NCI-H2081 (cell line): ENCODE results near the gene FPGS.
"Not testable (repeated sequence)": the region's sequence is repeated elsewhere in the genome, so short reads cannot be mapped to it uniquely, and the experiment has no call there.

Source experiments
- DNase-seq, 2 experiments: peaks; one replicate each; lab custom pipeline; 2025; lab: John Stamatoyannopoulos, UW

FPGS gene

GRCh38 chr9:127838375-127839078 lies 35.8 kb downstream of the FPGS start:
- DNase-seq = no peak

- no peak for DNase-seq
Observed at GRCh38 chr9:127841087-127841835, 38.6 kb downstream of the FPGS start.

- no peak for DNase-seq
Observed at GRCh38 chr9:127844821-127845359, 42.2 kb downstream of the FPGS start.

- DNase-seq = not testable (repeated sequence)
Observed at GRCh38 chr9:127845619-127846018, 42.9 kb downstream of the FPGS start.

- DNase-seq = no peak
Observed at GRCh38 chr9:127846443-127847177, 43.9 kb downstream of the FPGS start.

- no peak for DNase-seq
Observed at GRCh38 chr9:127847178-127847510, 44.5 kb downstream of the FPGS start.

- no peak for DNase-seq
Observed at GRCh38 chr9:127847833-127848755, 45.4 kb downstream of the FPGS start.

- no peak for DNase-seq
Observed at GRCh38 chr9:127848756-127849504, 46.2 kb downstream of the FPGS start.

- no peak for DNase-seq
Observed at GRCh38 chr9:127850286-127850830, 47.7 kb downstream of the FPGS start.

- DNase-seq = no peak
Observed at GRCh38 chr9:127852829-127853228, 50.1 kb downstream of the FPGS start.

GRCh38 chr9:127853312-127854183 lies 50.9 kb downstream of the FPGS start:
- DNase-seq = no peak

GRCh38 chr9:127854184-127854806 lies 51.6 kb downstream of the FPGS start, which contains the start of gene ENG:
Gene ENG, minus strand, starts transcription at chr9:127854658. Its CDS starts 303 bp downstream, at chr9:127854355.
- peak in 1 of 2 experiments; percentile 24 for DNase-seq

GRCh38 chr9:127854960-127855359 lies 52.3 kb downstream of the FPGS start:
- no peak for DNase-seq

- DNase-seq = no peak
Observed at GRCh38 chr9:127855522-127855921, 52.8 kb downstream of the FPGS start.

GRCh38 chr9:127856094-127856728 lies 53.5 kb downstream of the FPGS start:
- no peak for DNase-seq

GRCh38 chr9:127856729-127857116 lies 54.0 kb downstream of the FPGS start:
- no peak for DNase-seq

GRCh38 chr9:127857278-127857677 lies 54.6 kb downstream of the FPGS start:
- DNase-seq = no peak

- DNase-seq = peak; percentile 36 to 61
Observed at GRCh38 chr9:127858041-127858512, 55.4 kb downstream of the FPGS start.
